Bronchial epithelial cell (primary cell): Measurements from ENCODE around the gene PACS2. TPM values are rescaled to one million over a fixed set of nuclear protein-coding genes. Genes with fewer than 3 reads are reported as not detected.
"Not testable (repeated sequence)": the region's sequence is repeated elsewhere in the genome, so short reads cannot be mapped to it uniquely, and the experiment has no call there.

Experiments used
- DNase-seq: peaks from one replicate; pipeline ENCODE4 v3.0.0-alpha.2; 2010; ENCODE audit warnings: low read depth
- FAIRE-seq: peaks from 2 replicates; lab custom pipeline; 2011; peaks lifted over from hg19 to GRCh38; lab: Jason Lieb, UNC
- H3K27me3 ChIP-seq: 2 replicates; pipeline ENCODE4 v1.5.1; 2011; ENCODE audit warnings: low read length; ENCODE audit not compliant: control insufficient read depth, insufficient read depth
- H3K36me3 ChIP-seq: 2 replicates; pipeline ENCODE4 v1.5.1; 2011; ENCODE audit warnings: low read length; ENCODE audit not compliant: control insufficient read depth, insufficient read depth
- H3K4me3 ChIP-seq: 2 replicates; pipeline ENCODE4 v1.5.1; 2011; ENCODE audit warnings: mild to moderate bottlenecking, low read depth, low read length, control low read depth
- CTCF ChIP-seq: IDR thresholded peaks from 2 replicates; pipeline ENCODE4 v1.5.1; 2011; ENCODE audit warnings: mild to moderate bottlenecking, moderate library complexity, low read length, control low read depth, inconsistent platforms; ENCODE audit not compliant: insufficient read depth, severe bottlenecking
- total RNA-seq: library from RNA; depleted of rRNA; stranded (reverse); fragments of >200 nt; gene quantifications from 2 replicates; pipeline ENCODE4 v1.2.1, GENCODE V29; 2014

The PACS2 gene
- total RNA-seq, 1 donor from 2014 or later: 42.4 TPM

- H3K27me3 ChIP-seq: no peaks in the 10 kb centered on the region
- no peaks in the 10 kb centered on the region for H3K36me3 ChIP-seq
- FAIRE-seq (no peak), DNase-seq (peak; percentile 86)
- H3K4me3 ChIP-seq: peak overlapping the region; percentile 87
- no peak for TF ChIP-seq CTCF
Measured at GRCh38 chr14:105301103-105301914, 13.2 kb upstream of the PACS2 start.

- FAIRE-seq, H3K36me3 ChIP-seq, DNase-seq, H3K27me3 ChIP-seq: not testable (repeated sequence)
- H3K4me3 ChIP-seq: peak overlapping the region; percentile 87
Measured at GRCh38 chr14:105301915-105302249, 12.7 kb upstream of the PACS2 start.

- no peak for FAIRE-seq
- no peaks in the 10 kb centered on the region for H3K27me3 ChIP-seq
- no peak for TF ChIP-seq CTCF
Measured at GRCh38 chr14:105303949-105304348, 10.6 kb upstream of the PACS2 start.

GRCh38 chr14:105304565-105304964 is 10.0 kb upstream of the PACS2 start:
- FAIRE-seq: no peak
- Histone ChIP-seq H3K4me3 (no peak overlapping the region), H3K27me3 (no peaks in the 10 kb centered on the region), H3K36me3 (no peaks in the 10 kb centered on the region)
- no peak for TF ChIP-seq CTCF
- DNase-seq: no peak

More at GRCh38 chr14:105303949-105304348, 10.6 kb upstream of the PACS2 start:
- Histone ChIP-seq H3K4me3 (no peak overlapping the region), H3K36me3 (no peaks in the 10 kb centered on the region)
- no peak for DNase-seq

- no peak for DNase-seq
- no peak for TF ChIP-seq CTCF
- no peaks in the 10 kb centered on the region for H3K27me3 ChIP-seq
Measured at GRCh38 chr14:105305345-105305744, 9.2 kb upstream of the PACS2 start.

GRCh38 chr14:105305791-105306190 is 8.8 kb upstream of the PACS2 start:
- no peak for DNase-seq
- Histone ChIP-seq H3K27me3 (no peaks in the 10 kb centered on the region), H3K4me3 (no peak overlapping the region), H3K36me3 (no peaks in the 10 kb centered on the region)
- no peak for FAIRE-seq
- TF ChIP-seq CTCF: no peak

More at GRCh38 chr14:105305345-105305744, 9.2 kb upstream of the PACS2 start:
- Histone ChIP-seq H3K4me3 (no peak overlapping the region), H3K36me3 (no peaks in the 10 kb centered on the region)
- no peak for FAIRE-seq
